ENCODE data around the gene KLRC3.
"Not testable (repeated sequence)": the region's sequence is repeated elsewhere in the genome, so short reads cannot be mapped to it uniquely, and the experiment has no call there.

Gene KLRC3

DNA sequence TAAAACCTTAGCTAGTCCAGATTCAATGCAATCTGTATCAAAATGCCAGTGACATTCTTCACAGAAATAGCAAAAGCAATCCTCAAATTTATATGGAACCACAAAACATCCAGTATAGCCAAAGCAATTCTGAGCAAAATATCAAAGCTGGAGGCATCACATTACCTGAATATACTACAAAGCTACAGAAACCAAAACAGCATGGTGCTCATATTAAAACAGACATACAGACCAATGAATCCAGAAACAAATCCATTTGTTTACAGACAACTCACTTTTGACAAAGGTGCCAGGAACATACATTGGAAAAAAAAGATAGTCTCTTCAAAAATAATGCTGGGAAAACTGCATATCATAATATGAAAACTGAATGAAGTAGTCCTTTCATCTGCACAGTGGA lies 15.6 kb downstream of the KLRC3 start:
- no peak for DNase-seq (ENCODE audit: low read depth in 2 of 2, low spot score in 1 of 2)

DNA sequence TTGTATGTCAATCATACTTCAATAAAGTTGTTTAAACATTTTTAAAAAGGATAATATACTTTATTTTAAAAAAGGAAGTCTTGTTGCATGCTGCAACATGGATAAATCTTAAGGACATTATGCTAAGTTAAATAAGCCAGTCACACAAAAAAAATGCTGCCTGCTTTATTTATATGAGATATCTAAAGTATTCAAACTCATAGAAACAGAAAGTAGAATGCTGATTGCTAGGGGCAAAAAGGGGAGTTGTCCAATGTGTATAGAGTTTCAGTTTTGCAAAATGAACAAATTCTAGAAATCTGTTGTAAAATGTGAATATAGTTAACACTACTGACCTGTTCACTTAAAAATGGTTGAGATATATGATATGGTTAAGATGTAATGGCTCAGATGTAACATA lies 19.6 kb downstream of the KLRC3 start:
- no peak for DNase-seq (ENCODE audit: low read depth in 2 of 2, low spot score in 1 of 2)

DNA sequence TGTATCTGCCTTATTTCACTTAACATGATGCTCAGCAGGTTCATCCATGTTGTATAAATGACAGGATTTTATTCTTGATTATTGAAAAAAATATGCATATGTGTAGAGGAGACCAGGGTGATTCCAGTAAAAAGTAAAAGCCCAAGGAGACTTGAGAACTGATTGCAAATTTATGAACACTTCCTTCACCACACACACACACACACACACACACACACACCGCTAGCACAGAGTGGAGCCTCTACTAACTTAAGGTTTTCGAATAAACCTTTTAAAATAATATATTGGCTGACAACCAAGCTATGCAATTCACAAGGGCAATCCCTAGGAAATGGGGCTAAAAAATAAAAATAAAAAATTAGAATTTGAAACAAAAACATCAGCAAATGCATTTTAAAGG lies 22.2 kb downstream of the KLRC3 start:
- no peak for DNase-seq (ENCODE audit: low read depth in 2 of 2, low spot score in 1 of 2)

DNA sequence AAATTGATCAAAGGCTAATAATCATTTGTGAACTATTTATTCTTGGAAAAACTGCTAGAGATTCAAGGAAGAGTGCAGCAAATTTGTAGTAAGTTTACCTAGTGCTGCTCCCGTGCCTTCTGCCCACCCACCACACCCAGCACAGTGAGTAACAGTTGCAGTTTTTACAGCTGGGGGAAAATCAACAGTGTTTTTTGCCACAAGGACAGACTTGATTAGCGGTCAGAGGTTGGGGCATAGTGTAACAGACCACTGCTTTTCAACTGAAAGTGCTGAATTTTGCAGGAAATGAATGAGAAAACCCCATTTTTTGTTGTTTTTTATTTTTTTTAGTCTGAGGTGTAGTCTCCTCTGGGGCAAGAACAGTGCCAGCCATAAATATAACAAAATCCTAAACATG lies 23.1 kb downstream of the KLRC3 start:
- DNase-seq (ENCODE audit: low read depth in 2 of 2, low spot score in 1 of 2): no peak

DNA sequence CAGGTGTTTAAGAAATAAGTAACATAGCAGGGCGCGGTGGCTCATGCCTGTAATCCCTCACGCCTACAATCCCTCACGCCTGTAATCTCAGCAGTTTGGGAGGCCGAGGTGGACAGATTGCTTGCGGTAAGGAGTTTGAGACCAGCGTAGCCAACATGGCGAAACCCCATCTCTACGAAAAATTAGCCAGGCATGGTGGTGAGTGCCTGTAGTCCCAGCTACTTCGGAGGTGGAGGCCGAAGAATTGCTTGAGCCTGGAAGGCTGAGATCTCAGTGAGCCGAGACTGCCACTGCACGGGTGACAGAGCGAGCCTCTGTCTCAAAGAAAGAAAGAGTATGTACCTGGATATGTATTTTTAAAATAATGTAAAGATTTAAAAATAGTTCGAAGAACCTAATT lies 24.2 kb downstream of the KLRC3 start:
- DNase-seq (ENCODE audit: low read depth in 2 of 2, low spot score in 1 of 2): not testable (repeated sequence)

DNA sequence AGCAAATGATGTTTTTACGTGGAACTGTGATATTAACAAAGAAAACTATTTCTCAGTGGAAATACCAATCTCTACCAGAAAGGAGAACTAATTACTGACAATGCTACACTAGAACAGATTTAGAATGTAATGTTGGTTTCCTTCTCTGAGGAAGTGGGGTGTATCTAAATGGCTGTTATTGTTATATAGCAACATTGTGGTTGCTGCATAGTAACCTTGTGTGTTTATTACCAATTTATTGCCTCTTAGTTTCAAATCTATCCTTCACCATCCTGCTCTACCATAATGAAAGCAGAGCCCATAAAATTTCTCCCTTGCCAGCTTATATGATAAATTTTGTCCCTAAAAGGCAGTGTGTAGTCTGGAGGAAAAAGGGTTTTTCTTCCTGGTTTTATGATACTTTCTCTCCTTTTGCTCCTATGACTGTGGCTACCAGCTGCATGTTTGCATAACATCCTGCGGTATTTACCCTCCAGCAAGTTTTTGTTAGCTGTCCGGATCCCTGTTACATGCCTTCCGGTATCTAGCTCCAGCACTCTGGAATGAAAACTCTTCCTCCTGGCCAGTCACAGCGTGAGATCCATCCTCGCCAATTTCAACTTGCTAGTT lies 24.9 kb downstream of the KLRC3 start:
- no peak for DNase-seq (ENCODE audit: low read depth in 2 of 2, low spot score in 1 of 2)

DNA sequence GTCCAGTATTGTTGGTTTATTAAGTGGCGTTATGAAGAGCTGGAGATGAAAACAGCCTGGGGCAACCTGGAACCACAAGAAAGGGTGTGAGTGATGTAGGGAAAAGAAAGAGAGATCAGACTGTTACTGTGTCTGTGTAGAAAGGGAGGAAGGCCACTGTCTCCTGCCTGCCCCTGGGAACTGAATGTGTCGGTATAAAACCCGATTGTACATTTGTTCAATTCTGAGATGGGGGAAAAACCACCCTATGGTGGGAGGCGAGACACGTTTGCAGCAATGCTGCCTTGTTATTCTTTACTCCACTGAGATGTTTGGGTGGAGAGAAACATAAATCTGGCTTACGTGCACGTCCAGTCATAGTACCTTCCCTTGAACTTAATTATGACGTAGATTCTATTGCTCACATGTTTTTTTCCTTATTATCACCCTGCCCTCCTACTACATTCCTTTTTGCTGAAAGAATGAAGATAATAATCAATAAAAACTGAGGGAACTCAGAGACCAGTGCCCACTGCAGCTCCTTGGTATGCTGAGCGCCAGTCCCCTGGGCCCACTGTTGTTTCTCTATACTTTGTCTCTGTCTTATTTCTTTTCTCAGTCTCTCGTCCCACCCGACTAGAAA lies 25.8 kb downstream of the KLRC3 start:
- not testable (repeated sequence) for DNase-seq (ENCODE audit: low read depth in 2 of 2, low spot score in 1 of 2)

DNA sequence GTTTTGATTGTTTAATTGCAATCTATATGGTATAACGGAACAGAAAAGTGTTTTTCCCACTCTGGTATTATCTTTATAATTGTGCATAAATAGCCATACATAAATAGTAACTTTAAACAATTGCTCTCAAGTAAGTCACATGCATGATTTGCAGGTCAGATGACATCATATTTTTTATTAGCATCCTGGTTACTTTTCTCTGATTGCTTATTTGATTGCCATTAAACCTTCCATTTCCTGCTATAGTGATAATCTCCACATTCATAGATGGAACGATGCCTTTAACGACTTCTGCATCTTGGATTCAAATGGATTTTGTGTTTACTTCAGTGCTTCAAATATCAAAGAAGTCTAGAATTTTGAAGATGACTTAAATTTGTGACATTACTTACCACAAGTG lies 27.1 kb downstream of the KLRC3 start:
- DNase-seq (ENCODE audit: low read depth in 2 of 2, low spot score in 1 of 2): no peak

DNA sequence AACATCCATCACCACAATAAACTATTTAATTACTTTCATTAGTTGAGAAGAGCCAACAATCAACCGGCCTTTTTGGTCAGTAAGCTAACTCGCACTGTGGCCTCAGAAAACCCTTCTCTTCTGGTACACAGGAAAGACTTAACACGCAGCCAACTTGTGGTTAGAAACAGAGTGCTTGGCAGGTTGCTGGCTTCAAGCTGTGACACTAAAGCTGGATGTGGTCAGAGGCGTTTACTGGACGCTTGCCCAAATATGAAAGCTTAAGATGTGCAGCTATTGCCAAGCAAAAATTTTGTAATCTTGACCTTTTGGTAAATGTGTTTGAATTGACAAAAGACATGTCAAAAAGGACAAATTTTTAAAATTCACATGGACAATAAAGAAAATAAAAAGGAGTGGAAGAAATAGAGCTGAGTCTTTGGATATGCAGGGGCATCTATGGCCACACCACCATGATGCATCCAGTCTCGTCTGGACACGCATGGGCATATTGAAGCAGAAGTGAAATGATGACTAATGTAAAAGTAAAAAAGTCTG lies 27.9 kb downstream of the KLRC3 start:
- DNase-seq (ENCODE audit: low read depth in 2 of 2, low spot score in 1 of 2): no peak

DNA sequence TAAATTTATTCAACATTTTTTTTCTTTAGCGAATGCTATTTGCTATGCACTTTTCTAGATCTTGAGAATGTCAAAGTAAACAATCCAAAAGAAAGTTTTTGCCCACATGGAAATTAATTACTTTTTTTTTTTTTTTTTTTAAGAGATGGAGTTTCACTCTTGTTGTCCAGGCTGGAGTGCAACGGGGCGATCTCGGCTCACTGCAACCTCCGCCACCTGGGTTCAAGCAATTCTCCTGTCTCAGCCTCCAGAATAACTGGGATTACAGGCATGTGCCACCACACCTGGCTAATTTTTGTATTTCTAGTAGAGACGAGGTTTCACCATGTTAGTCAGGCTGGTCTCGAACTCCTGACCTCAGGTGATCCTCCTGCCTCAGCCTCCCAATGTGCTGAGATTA lies 29.4 kb downstream of the KLRC3 start:
- DNase-seq (ENCODE audit: low read depth in 2 of 2, low spot score in 1 of 2): not testable (repeated sequence)

DNA sequence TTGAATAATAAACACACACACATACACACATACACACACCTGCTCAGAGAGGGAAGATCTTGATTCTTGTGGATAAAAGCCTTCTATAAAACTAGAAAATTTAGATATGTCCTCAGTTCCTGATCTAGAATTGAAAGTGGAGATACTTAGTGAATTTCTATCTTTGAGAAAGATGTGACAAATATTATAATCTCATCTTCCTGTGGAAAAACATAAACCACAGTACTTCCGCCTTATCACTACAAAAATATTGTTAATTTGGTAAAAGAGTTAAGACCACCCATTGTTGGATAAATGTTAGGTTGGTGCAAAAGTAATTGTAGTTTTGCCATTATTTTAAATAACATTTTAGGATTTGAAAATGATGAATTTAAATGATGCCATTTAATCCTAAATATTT lies 30.5 kb downstream of the KLRC3 start, which contains the start of gene KLRK1:
TSS of gene KLRK1 (minus strand) at position 138 of the 400 bp plus-strand sequence. CDS start 1,231 bp downstream, outside the sequence.
- DNase-seq (ENCODE audit: low read depth in 2 of 2, low spot score in 1 of 2): no peak

DNA sequence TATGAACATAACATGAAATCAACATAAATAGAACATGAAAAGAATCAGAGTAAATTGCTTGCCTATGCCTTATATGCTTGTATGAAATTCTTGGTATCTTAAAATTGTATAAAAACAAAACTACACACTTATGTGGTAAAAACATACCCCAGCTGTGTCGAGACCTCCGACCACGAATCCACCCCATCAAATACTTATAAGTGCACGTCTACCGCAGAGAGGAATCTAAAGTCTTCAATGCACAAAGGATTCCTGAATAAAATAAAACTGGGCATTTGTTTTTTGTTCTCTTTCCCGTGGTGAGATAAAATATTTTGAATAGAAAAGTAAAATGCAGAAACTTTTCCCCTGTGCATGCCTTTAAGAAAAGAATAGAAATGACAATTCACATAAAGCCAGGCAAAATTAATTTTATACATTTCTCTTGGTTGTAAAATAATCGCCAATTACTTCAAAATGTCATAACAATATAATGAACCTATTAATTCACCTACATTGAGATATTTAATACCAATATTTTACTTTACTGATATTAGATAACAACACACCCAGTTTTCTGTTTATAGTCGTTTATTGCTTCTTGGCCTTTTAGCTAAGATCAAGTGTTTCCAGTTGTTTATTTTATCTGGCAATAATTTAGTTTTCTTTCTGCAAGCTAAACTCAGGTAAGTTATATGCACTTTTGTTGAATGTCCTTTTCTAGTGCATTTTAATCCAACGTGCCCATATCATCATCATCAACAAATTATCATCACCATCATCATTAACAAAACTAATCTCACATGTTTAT lies 31.6 kb downstream of the KLRC3 start:
- DNase-seq (ENCODE audit: low read depth in 2 of 2, low spot score in 1 of 2): no peak

DNA sequence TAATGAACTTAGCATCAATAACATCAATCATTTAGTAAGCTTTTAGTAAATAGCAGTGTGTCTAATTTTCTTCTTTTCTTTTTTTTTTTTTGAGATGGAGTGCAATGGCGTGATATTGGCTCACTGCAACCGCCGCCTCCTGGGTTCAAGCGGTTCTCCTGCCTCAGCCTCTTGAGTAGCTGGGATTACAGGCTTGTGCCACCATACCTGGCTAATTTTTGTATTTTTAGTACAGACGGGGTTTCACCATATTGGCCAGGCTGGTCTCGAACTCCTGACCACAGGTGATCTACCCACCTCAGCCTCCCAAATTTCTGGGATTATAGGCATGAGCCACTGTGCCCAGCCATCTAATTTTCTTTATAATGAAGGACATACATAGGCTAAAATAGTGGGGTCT lies 32.9 kb downstream of the KLRC3 start:
- DNase-seq (ENCODE audit: low read depth in 2 of 2, low spot score in 1 of 2): not testable (repeated sequence)

DNA sequence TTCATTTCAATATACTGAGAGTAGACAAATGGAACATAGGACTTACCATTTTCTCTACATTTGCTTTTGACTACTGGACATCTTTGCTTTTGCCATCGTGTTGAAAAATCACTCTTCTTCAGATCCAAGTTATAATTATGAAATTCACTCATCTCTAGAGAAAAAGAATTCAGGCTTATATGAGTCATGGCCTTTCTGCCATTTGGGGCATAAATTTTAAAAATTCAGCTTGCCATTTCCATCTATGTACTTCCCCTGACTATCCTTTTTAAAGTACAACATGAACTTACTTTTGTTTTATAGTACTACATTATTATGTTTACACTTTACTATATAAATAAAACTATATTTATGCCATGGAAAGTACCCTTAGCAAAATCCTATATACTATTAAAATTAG lies 33.5 kb downstream of the KLRC3 start:
- DNase-seq (ENCODE audit: low read depth in 2 of 2, low spot score in 1 of 2): no peak

DNA sequence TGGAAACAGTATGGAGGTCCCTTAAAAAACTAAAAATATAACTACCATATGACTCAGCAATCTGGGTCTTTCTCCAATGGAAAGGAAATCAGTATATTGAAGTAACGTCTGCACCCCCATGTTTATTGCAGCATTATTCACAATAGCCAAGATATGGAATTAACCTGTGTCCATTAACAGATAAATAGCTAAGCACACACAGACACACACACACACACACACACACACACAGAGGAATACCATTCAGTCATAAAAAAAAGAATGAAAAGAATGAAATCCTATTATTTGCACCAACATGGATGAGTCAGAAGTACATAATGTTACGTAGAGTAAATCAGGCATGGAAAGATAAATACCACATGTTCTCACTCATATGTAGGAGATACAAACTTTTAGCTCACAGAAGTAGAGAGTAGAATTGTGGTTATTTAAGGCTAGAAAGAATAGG lies 35.2 kb downstream of the KLRC3 start:
- DNase-seq (ENCODE audit: low read depth in 2 of 2, low spot score in 1 of 2): no peak

DNA sequence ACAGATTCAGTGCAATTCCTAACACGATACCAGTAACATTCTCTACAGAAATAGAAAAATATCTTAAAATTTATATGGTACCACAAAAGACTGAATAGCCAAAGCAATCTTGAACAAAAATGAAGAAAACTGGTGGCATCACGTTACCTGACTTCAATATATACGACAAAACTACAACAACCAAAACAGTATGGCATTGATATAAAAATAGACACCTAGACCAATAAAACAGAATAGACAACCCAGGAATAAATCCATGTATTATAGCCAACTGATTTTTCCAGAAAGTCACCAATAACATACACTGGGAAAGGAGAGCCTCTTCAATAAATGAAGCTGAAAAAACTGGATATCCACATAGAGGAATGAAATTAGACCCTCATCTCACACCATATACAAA lies 36.2 kb downstream of the KLRC3 start:
- no peak for DNase-seq (ENCODE audit: low read depth in 2 of 2, low spot score in 1 of 2)

DNA sequence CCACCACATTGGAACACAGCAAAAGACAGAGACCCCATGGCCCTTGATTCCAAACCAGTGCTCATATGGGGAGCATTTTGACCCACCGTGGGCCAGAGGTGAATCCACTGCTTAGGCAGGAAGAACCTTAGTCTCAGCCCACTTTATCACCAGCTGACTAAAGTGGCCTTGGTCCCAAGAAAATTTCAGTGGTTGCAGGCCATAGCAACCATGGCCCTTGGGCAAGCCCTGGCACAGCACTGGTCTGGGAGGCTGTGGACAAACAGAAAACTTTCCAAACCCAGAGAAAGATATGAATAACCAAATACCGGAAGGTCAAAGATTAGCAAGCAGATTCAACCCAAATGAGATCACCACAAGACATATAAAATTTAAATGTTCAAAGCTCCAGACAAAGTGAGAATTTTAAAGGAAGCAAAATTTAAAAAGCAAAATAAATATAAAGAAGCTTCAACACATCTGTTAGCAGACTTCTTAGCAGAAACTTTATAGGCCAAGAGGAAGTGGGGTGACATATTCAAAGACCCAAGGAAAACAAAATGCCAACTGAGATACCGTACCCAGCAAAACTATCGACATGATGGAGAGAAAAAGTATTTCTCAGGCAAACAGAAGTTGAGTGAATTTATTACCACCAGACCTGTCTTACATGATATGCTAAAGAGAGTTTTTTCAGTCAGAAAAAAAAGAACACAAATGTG lies 38.3 kb downstream of the KLRC3 start:
- DNase-seq (ENCODE audit: low read depth in 2 of 2, low spot score in 1 of 2): no peak

DNA sequence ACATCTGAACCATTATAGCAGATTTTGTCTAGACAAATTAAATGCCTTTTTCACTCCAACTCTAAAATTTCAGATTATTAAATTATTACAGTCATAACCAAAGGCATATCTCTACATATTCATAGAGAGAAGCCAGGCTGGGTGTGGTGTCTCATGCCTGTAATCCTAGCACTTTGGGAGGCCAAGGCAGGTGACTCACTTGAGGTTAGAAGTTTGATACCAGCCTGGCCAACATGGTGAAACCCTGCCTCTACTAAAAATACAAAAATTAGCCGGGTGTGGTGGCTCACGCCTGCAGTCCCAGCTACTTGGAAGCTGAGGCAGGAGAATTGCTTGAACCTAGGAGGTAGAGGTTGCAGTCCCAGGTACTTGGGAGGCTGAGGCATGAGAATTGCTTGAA lies 41.7 kb downstream of the KLRC3 start:
- DNase-seq (ENCODE audit: low read depth in 2 of 2, low spot score in 1 of 2): not testable (repeated sequence)

DNA sequence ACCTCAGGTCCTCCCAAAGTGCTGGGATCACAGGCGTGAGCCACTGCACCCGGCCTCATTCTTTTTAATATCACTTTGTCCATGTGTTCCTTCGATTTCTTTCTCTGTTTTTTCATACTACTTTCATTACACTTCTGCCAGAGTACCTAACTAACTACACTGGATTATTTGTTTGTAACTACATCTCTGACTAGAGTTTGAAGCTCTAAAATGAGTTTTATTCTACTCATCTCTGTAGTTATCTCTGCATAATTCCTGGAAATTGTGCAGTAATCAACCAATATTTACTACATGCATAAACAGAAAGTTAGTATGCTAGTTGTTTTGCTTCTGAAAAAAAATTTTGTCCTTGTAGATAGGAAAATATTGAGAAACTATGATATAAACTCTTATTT lies 45.8 kb downstream of the KLRC3 start:
- DNase-seq (ENCODE audit: low read depth in 2 of 2, low spot score in 1 of 2): no peak

DNA sequence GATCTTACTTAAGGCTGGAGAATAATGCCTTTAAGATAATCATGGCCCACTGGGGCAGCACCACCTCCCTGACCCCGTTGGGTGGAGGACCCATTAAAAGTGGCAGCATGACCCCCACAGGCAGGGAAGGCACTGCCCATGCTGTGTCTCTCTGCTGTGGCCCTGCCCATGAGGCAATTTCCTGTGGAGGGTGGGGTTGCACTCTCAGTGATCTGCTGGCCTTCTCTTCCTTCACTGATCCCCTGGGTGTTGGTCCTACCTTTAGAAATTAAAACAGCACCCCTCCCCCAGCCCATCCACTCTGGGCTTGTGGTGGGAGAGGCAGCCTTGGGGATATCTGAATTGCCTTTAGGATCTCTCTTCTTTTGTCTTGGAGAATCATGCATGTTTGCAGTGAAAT lies 47.8 kb downstream of the KLRC3 start:
- DNase-seq (ENCODE audit: low read depth in 2 of 2, low spot score in 1 of 2): no peak

DNA sequence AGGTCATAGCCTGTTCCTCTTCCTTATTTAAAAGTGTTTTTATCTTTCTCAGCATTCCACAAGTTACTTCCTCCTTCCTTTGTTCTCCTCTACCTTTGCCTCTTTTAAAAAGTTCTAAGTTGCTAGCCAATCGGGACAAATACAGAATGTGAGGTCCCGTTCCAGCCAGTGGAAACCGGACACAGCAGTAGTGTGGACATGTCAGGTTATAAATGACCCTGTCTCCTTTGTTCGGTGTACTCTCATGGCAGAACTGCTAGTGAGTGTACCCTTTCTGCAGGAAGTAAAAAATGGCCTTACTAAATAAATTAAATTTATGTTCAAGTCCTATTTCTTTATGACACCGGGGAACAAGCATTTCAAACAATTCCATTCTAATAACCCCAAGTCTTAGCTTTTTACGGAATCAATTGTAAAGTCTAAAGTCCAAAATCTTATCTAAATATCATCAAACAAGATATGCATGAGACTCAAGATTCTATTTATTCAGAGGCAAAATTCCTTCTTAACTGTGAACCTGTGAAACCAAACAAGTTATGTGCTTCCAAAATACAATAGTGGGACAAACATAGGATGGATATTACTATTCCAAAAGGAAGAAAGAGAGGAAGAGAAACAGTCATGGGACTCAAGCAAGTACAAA lies 48.4 kb downstream of the KLRC3 start:
- DNase-seq (ENCODE audit: low read depth in 2 of 2, low spot score in 1 of 2): not testable (repeated sequence)

All from stimulated activated CD8-positive, alpha-beta memory T cell treated with anti-CD3 and anti-CD28 coated beads, Interleukin-4, amount 100 ng/mL, for 1 hour (primary cell).